ENCODE results near the gene ANP32E.

GRCh38 chr1:150196417-150196816, 39.5 kb downstream of the ANP32E start:
- TF ChIP-seq CTCF (IDR thresholded peaks at IDR 0.05; ENCODE audit: insufficient read depth, low read length, poor library complexity, severe bottlenecking) (no peak), EZH2phosphoT487 (conservative IDR thresholded peaks at IDR 0.05; ENCODE audit: low read length) (no peak)
